Measurements from ENCODE around the gene KCNH5. TPM values are rescaled to one million over a fixed set of nuclear protein-coding genes. Genes with fewer than 3 reads are reported as not detected.

Gene KCNH5
- total and polyA plus RNA-seq, 2 of the 13 experiments (the other 11 are each of a cell fraction or from before 2014, with no cell fraction given), result not detected

- TF ChIP-seq ZHX1 (CRISPR knock-in tag; IDR thresholded peaks at IDR 0.05; ENCODE audit: low read depth) (no peak), PITX1 (CRISPR knock-in tag; IDR thresholded peaks at IDR 0.05) (peak; percentile 63), ZBED4 (CRISPR knock-in tag; IDR thresholded peaks at IDR 0.05; ENCODE audit: borderline replicate concordance) (no peak), ZMAT3 (CRISPR knock-in tag; conservative IDR thresholded peaks at IDR 0.05) (no peak), CREM (IDR thresholded peaks at IDR 0.05) (peak; percentile 77), CREM (CRISPR knock-in tag; IDR thresholded peaks at IDR 0.05) (no peak), SRSF1 (optimal IDR thresholded peaks at IDR 0.05; ENCODE audit: low read depth, low read length) (no peak), MTA1 (CRISPR knock-in tag; IDR thresholded peaks at IDR 0.05; ENCODE audit: borderline replicate concordance) (no peak), ZNF224 (CRISPR knock-in tag; IDR thresholded peaks at IDR 0.05) (no peak), ONECUT2 (CRISPR knock-in tag; IDR thresholded peaks at IDR 0.05) (no peak), THAP11 (CRISPR knock-in tag; IDR thresholded peaks at IDR 0.05) (peak; percentile 60), ZNF639 (CRISPR knock-in tag; conservative IDR thresholded peaks at IDR 0.05) (no peak), ZNF160 (CRISPR knock-in tag; IDR thresholded peaks at IDR 0.05) (no peak), ZNF768 (CRISPR knock-in tag; IDR thresholded peaks at IDR 0.05) (no peak), WIZ (CRISPR knock-in tag; IDR thresholded peaks at IDR 0.05) (no peak), FUBP1 (CRISPR knock-in tag; IDR thresholded peaks at IDR 0.05; ENCODE audit: borderline replicate concordance) (no peak), MXD1 (CRISPR knock-in tag; IDR thresholded peaks at IDR 0.05) (no peak), ETV6 (CRISPR knock-in tag; conservative IDR thresholded peaks at IDR 0.05) (no peak), HNRNPK (IDR thresholded peaks at IDR 0.05; ENCODE audit: low read depth, low read length, poor library complexity, severe bottlenecking) (no peak)
Measured at GRCh38 chr14:62691647-62692489, 353.4 kb downstream of the KCNH5 start (continued).
